Measurements from ENCODE around the gene LRRC8E.

GRCh38 chr19:7850000-7850813 lies 38.1 kb upstream of the LRRC8E start:
- TF ChIP-seq CTCF (IDR thresholded peaks at IDR 0.05; ENCODE audit: poor library complexity) (no peak), EZH2 (IDR thresholded peaks at IDR 0.05; ENCODE audit: borderline replicate concordance) (no peak)
